Lower lobe of right lung (tissue), 2 donors: ENCODE results near the gene COL4A6. TPM values are rescaled to one million over a fixed set of nuclear protein-coding genes. Genes with fewer than 3 reads are reported as not detected.

Experiments used
- ATAC-seq, 2 donors: fragments of 200-7000 bp; cut with Tn5 transposase; one replicate each; pipeline ENCODE4 v1.9.1; 2020 to 2022; ENCODE audit warnings: mild to moderate bottlenecking in 2 of 2, moderate library complexity in 2 of 2
- DNase-seq: peaks from one replicate; pipeline ENCODE4 v3.0.0-alpha.2; 2020
- H3K27ac ChIP-seq: fragments of 200-600 bp; one replicate; pipeline ENCODE4 v1.8.0; 2022
- H3K27me3 ChIP-seq: fragments of 200-600 bp; one replicate; pipeline ENCODE4 v1.8.0; 2022; ENCODE audit warnings: low read depth
- H3K36me3 ChIP-seq: fragments of 200-600 bp; one replicate; pipeline ENCODE4 v1.8.0; 2022; ENCODE audit warnings: mild to moderate bottlenecking
- H3K4me1 ChIP-seq: fragments of 200-600 bp; one replicate; pipeline ENCODE4 v1.8.0; 2022
- H3K4me3 ChIP-seq: fragments of 200-600 bp; one replicate; pipeline ENCODE4 v1.8.0; 2022; ENCODE audit warnings: mild to moderate bottlenecking
- H3K9me3 ChIP-seq: fragments of 200-600 bp; one replicate; pipeline ENCODE4 v1.8.0; 2022
- intact Hi-C: fragments of 100-400 bp; cut with DNase I; formaldehyde crosslinking; loops from one replicate; pipeline ENCODE4 v1.11.0; 2022
- total RNA-seq: library from RNA; stranded (reverse); fragmentation: NEBNext Ultra II Directional; extraction: Animal tissue kit (Norgen Biotek cat#: 25700); gene quantifications from one replicate; pipeline ENCODE4 v1.2.1, GENCODE V29; 2021
- TF ChIP-seq, protein P1 (sequence below): fragments of 200-600 bp; IDR thresholded peaks from one replicate; pipeline ENCODE4 v1.8.0; 2022; ENCODE audit warnings: antibody characterized with exemption, mild to moderate bottlenecking
- donor health status: DM: no; HTN: yes; CAD: no; lungs with severe emphysema.

COL4A6 gene
- total RNA-seq, 1 donor from 2014 or later, result 1.8 TPM

DNA sequence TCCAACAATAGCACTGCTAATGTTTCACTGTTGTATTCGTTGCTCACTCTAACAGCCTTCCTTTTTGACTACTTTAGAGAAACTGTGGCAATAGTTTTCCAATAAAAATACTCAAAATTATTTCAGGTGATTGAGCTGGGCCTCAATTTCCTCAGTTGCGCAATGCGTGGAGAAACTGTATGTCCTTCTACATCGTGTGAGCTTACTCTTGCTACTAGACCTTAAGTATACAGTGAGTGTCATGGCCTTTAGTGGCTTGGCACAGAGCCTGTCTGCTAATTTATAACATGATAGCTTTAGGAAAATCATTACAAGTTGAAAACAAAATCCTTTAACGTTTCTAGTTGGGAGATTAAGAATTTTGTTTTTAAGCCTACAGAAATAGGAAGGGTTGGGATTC, 114.5 kb downstream of the COL4A6 start:
- TF ChIP-seq, protein P1, sequence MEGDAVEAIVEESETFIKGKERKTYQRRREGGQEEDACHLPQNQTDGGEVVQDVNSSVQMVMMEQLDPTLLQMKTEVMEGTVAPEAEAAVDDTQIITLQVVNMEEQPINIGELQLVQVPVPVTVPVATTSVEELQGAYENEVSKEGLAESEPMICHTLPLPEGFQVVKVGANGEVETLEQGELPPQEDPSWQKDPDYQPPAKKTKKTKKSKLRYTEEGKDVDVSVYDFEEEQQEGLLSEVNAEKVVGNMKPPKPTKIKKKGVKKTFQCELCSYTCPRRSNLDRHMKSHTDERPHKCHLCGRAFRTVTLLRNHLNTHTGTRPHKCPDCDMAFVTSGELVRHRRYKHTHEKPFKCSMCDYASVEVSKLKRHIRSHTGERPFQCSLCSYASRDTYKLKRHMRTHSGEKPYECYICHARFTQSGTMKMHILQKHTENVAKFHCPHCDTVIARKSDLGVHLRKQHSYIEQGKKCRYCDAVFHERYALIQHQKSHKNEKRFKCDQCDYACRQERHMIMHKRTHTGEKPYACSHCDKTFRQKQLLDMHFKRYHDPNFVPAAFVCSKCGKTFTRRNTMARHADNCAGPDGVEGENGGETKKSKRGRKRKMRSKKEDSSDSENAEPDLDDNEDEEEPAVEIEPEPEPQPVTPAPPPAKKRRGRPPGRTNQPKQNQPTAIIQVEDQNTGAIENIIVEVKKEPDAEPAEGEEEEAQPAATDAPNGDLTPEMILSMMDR, result no peak
- DNase-seq, result no peak
- no peak overlapping the region for H3K4me3 ChIP-seq
- no peaks in the 10 kb centered on the region for H3K4me1 ChIP-seq
- H3K36me3 ChIP-seq, result no peaks in the 10 kb centered on the region
- H3K27ac ChIP-seq, result no peak overlapping the region
- intact Hi-C loops, result no loop called here
- ATAC-seq, result no peak
- no peaks in the 10 kb centered on the region for H3K27me3 ChIP-seq
- no peaks in the 10 kb centered on the region for H3K9me3 ChIP-seq

DNA sequence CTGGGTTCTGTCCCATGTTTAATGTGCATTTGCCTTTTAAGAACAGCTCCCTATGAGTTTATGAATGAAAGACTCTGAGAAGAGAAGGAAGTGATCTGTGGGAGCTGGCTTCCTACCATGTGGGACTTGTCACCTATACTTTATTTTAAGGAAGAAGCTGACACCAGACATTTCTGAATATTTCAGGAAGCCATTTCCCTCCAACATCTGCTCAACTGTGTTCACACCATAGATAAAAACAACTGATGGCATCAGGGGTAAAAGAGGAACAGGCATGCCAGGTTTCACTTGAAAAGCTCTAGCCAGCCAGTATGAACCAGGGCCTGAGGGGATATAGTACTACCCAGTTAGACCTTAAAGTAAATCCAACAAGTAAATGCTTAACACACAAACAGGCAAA, 116.0 kb downstream of the COL4A6 start:
- Histone ChIP-seq H3K9me3 (no peaks in the 10 kb centered on the region), H3K4me3 (no peak overlapping the region), H3K27me3 (no peaks in the 10 kb centered on the region), H3K36me3 (no peaks in the 10 kb centered on the region), H3K4me1 (no peaks in the 10 kb centered on the region), H3K27ac (no peak overlapping the region)
- DNase-seq (no peak), ATAC-seq (no peak)
- intact Hi-C loops, result no loop called here
- TF ChIP-seq, protein P1, result no peak

DNA sequence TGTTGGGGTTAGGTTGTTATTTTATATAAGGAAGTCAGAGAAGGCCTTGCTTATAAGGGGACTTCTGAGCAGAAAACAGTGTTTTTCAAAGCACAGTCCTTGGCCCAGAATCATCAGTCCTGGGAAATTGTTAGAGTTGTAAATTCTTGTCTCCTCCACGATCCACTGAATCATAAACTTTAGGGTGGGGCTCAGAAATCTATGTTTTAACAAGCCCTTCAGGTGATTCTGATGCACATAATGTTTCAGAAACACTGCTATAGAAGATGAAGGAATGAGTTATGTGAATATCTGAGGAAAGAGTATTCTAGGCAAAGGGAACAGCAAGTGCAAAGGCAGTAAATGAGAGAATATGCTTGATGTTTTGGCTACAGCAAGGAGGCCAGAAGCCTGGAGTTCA, 121.8 kb downstream of the COL4A6 start:
- TF ChIP-seq, protein P1, result no peak
- ATAC-seq (no peak), DNase-seq (no peak)
- Histone ChIP-seq H3K27ac (no peak overlapping the region), H3K27me3 (no peaks in the 10 kb centered on the region), H3K36me3 (no peaks in the 10 kb centered on the region), H3K4me1 (no peaks in the 10 kb centered on the region), H3K9me3 (no peaks in the 10 kb centered on the region), H3K4me3 (no peak overlapping the region)
- intact Hi-C loops, result no loop called here

DNA sequence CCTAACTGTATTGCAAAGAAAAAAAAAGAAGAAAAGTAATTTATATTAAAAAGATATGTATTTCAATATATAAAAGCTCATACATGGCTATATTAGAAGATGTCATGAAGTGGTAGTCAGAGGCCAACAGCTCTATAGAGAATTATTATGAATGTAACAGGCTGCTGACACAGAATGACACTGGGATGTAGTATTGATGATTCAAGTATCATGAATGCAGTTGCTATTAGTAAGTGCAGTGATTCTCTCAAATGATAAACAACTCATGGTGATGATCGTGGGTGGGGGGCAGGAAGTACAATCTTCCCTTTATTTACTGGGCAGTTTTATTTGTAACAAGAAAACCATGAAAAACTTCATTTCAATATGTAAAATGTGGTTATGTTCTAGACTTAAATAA, 124.6 kb downstream of the COL4A6 start:
- intact Hi-C loops, result no loop called here
- no peak overlapping the region for H3K4me3 ChIP-seq
- DNase-seq (no peak), ATAC-seq (no peak)
- TF ChIP-seq, protein P1, result no peak
- no peaks in the 10 kb centered on the region for H3K27me3 ChIP-seq
- H3K4me1 ChIP-seq, result no peaks in the 10 kb centered on the region
- H3K9me3 ChIP-seq, result no peaks in the 10 kb centered on the region
- H3K27ac ChIP-seq, result no peak overlapping the region
- no peaks in the 10 kb centered on the region for H3K36me3 ChIP-seq

DNA sequence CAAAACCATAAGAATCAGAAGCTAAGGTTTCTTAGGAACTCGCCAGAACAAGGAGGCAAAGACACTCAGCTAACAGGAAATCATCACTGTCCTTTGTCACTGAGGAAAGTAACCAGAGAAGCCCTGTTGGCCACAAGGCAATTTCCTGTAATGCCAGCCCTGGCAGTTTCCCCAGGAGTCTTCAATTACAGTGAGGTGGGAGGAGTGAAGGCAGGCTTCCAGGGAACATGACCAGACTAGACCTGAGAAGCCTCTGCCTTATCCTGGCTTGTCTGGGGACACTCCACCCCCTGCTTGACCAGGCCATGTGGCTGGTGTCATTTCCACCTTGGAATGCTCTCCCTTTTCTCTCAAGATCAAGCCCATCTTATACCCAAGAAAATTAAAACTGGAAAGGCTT, 125.3 kb downstream of the COL4A6 start:
- H3K27me3 ChIP-seq, result no peaks in the 10 kb centered on the region
- H3K36me3 ChIP-seq, result no peaks in the 10 kb centered on the region
- TF ChIP-seq, protein P1, result no peak
- no peaks in the 10 kb centered on the region for H3K9me3 ChIP-seq
- peak; percentile 29 for DNase-seq
- no peak overlapping the region for H3K4me3 ChIP-seq
- H3K4me1 ChIP-seq, result no peaks in the 10 kb centered on the region
- intact Hi-C loops, result no loop called here
- ATAC-seq, result peak in 1 of 2 donors; percentile 29
- H3K27ac ChIP-seq, result no peak overlapping the region

DNA sequence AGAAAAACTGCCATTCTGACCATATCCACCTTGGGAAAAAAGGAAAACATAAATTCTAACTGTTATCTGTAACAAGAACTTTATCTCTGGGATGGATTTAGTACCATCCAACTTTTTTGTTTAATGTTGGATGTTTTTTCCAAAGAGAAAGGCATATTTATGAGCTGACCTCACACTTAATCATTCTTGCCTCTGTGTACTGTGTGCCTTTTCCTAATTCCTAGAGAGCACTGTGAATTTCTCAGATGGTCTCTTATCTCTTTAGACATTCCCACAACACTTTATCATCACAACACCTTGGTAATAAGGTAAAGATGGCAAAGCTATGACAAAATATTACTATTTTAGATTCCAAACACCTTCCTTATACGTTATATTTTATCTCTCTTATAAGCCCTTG, 126.2 kb downstream of the COL4A6 start:
- intact Hi-C loops, result no loop called here

More for the DNA sequence above, 126.2 kb downstream of the COL4A6 start:
- H3K27me3 ChIP-seq, result no peaks in the 10 kb centered on the region
- H3K36me3 ChIP-seq, result no peaks in the 10 kb centered on the region
- H3K9me3 ChIP-seq, result no peaks in the 10 kb centered on the region
- H3K27ac ChIP-seq, result no peak overlapping the region
- TF ChIP-seq, protein P1, result no peak
- H3K4me3 ChIP-seq, result no peak overlapping the region
- DNase-seq, result no peak
- H3K4me1 ChIP-seq, result no peaks in the 10 kb centered on the region
- no peak for ATAC-seq
